TTC549 (cell line): Measurements from ENCODE around the gene PRLH.

Experiments used
- FAIRE-seq: peaks from 2 replicates; lab custom pipeline; 2012; peaks lifted over from hg19 to GRCh38; lab: Jason Lieb, UNC

The PRLH gene

GRCh38 chr2:237540223-237540775 is 26.1 kb upstream of the PRLH start:
- no peak for FAIRE-seq

- FAIRE-seq = no peak
Observed at GRCh38 chr2:237540823-237541222, 25.6 kb upstream of the PRLH start.

- no peak for FAIRE-seq
Observed at GRCh38 chr2:237541243-237541642, 25.1 kb upstream of the PRLH start.

- no peak for FAIRE-seq
Observed at GRCh38 chr2:237542001-237542704, 24.2 kb upstream of the PRLH start.

- no peak for FAIRE-seq
Observed at GRCh38 chr2:237546040-237546875, 20.1 kb upstream of the PRLH start.

GRCh38 chr2:237546876-237547395 is 19.4 kb upstream of the PRLH start:
- FAIRE-seq = no peak

- FAIRE-seq = no peak
Observed at GRCh38 chr2:237547841-237548416, 18.4 kb upstream of the PRLH start.

- no peak for FAIRE-seq
Observed at GRCh38 chr2:237549216-237549615, 17.2 kb upstream of the PRLH start.

- FAIRE-seq = no peak
Observed at GRCh38 chr2:237549643-237550415, 16.5 kb upstream of the PRLH start.

- no peak for FAIRE-seq
Observed at GRCh38 chr2:237551071-237551574, 15.3 kb upstream of the PRLH start.

- FAIRE-seq = no peak
Observed at GRCh38 chr2:237552908-237553307, 13.5 kb upstream of the PRLH start.

GRCh38 chr2:237553948-237554347 is 12.4 kb upstream of the PRLH start:
- no peak for FAIRE-seq

GRCh38 chr2:237555560-237555959 is 10.8 kb upstream of the PRLH start:
- no peak for FAIRE-seq

- no peak for FAIRE-seq
Observed at GRCh38 chr2:237556773-237557632, 9.4 kb upstream of the PRLH start.

- FAIRE-seq = no peak
Observed at GRCh38 chr2:237557633-237558015, 8.8 kb upstream of the PRLH start.

GRCh38 chr2:237558961-237559641 is 7.3 kb upstream of the PRLH start:
- no peak for FAIRE-seq

- FAIRE-seq = no peak
Observed at GRCh38 chr2:237561221-237561620, 5.2 kb upstream of the PRLH start.

- FAIRE-seq = no peak
Observed at GRCh38 chr2:237563816-237564215, 2.6 kb upstream of the PRLH start.

GRCh38 chr2:237564526-237565131 is 1.7 kb upstream of the PRLH start:
- no peak for FAIRE-seq

GRCh38 chr2:237565974-237566373 is 400 bp upstream of the PRLH start:
- no peak for FAIRE-seq
